CD14-positive monocyte (primary cell): ENCODE results near the gene PDE9A. TPM values are rescaled to one million over a fixed set of nuclear protein-coding genes. Genes with fewer than 3 reads are reported as not detected.

Source experiments
- DNase-seq, 3 donors: peaks; one replicate each; pipeline ENCODE4 v3.0.0-alpha.2; 2011 to 2022
- H2AFZ ChIP-seq: 2 replicates; pipeline ENCODE4 v1.6.0; 2012; ENCODE audit warnings: mild to moderate bottlenecking, low read depth, low read length, inconsistent platforms; ENCODE audit not compliant: insufficient read depth, poor library complexity, severe bottlenecking
- H3K27ac ChIP-seq, 2 donors: 1 replicate in 1 of 2; 2 replicates in 1 of 2; pipeline ENCODE4 v1.5.1; 2012 to 2013; ENCODE audit warnings: low read length in 2 of 2, control low read depth in 1 of 2, inconsistent platforms in 1 of 2, low read depth in 1 of 2, mild to moderate bottlenecking in 1 of 2
- H3K27me3 ChIP-seq, 2 donors: one replicate each; pipeline versions ENCODE4 v1.6.0 to v1.6.1; 2011 to 2013; ENCODE audit warnings: low read length in 2 of 2; ENCODE audit not compliant: control insufficient read depth in 2 of 2, insufficient read depth in 2 of 2
- H3K36me3 ChIP-seq, 2 donors: replicated peaks in 1 of 2; 1 replicate in 1 of 2; 2 replicates in 1 of 2; pipeline versions ENCODE4 v1.5.1 to v1.6.1; 2012 to 2013; ENCODE audit warnings: low read length in 2 of 2, control low read depth in 1 of 2, inconsistent platforms in 1 of 2, mild to moderate bottlenecking in 1 of 2; ENCODE audit not compliant: insufficient read depth in 2 of 2, control insufficient read depth in 1 of 2
- H3K4me1 ChIP-seq, 2 donors: 1 replicate in 1 of 2; 2 replicates in 1 of 2; pipeline versions ENCODE4 v1.5.1 to v1.6.1; 2012 to 2013; ENCODE audit warnings: low read length in 2 of 2, control low read depth in 1 of 2, inconsistent platforms in 1 of 2, mild to moderate bottlenecking in 1 of 2, moderate library complexity in 1 of 2; ENCODE audit not compliant: insufficient read depth in 2 of 2, control insufficient read depth in 1 of 2
- H3K4me2 ChIP-seq: replicated peaks from 2 replicates; pipeline ENCODE3; 2012; ENCODE audit warnings: low read length, moderate library complexity, mild to moderate bottlenecking; ENCODE audit not compliant: poor library complexity, severe bottlenecking; ENCODE audit errors: extremely low read depth
- H3K4me3 ChIP-seq, 3 experiments: fragments of 200-600 bp in 1 of 3; sonication (generic) in 1 of 3; replicated peaks in 1 of 3; 1 replicate in 2 of 3; 2 replicates in 1 of 3; pipeline ENCODE4 v1.5.1; 2011 to 2013; ENCODE audit warnings: low read length in 3 of 3, mild to moderate bottlenecking in 3 of 3, control low read depth in 2 of 3, low read depth in 2 of 3, inconsistent platforms in 1 of 3, moderate library complexity in 1 of 3
- H3K79me2 ChIP-seq: 2 replicates; pipeline ENCODE4 v1.6.0; 2012; ENCODE audit warnings: mild to moderate bottlenecking, control low read depth, inconsistent platforms, low read length, moderate library complexity; ENCODE audit not compliant: insufficient read depth
- H3K9ac ChIP-seq: 2 replicates; pipeline ENCODE4 v1.6.0; 2017; ENCODE audit warnings: low read length, mild to moderate bottlenecking; ENCODE audit not compliant: insufficient read depth, poor library complexity, severe bottlenecking
- H3K9me3 ChIP-seq, 2 donors: replicated peaks in 1 of 2; 1 replicate in 1 of 2; 2 replicates in 1 of 2; pipeline versions ENCODE4 v1.5.1 to v1.6.1; 2012 to 2013; ENCODE audit warnings: low read length in 2 of 2, control low read depth in 1 of 2; ENCODE audit not compliant: control insufficient read depth in 1 of 2, insufficient read depth in 1 of 2
- H4K20me1 ChIP-seq: 2 replicates; pipeline ENCODE4 v1.6.0; 2012; ENCODE audit warnings: mild to moderate bottlenecking, low read length, control low read depth, moderate library complexity; ENCODE audit not compliant: insufficient read depth
- H3K27ac Mint-ChIP-seq, 7 donors: one replicate each; pipeline ENCODE4 v1.8.0; 2020; ENCODE audit warnings: mild to moderate bottlenecking in 7 of 7, mixed read lengths in 7 of 7, moderate library complexity in 6 of 7, inconsistent platforms in 2 of 7
- H3K27me3 Mint-ChIP-seq, 3 donors: one replicate each; pipeline ENCODE4 v1.8.0; 2021 to 2022; ENCODE audit warnings: low read depth in 3 of 3, mild to moderate bottlenecking in 3 of 3, mixed read lengths in 3 of 3, moderate library complexity in 3 of 3, inconsistent platforms in 1 of 3
- H3K36me3 Mint-ChIP-seq, 2 donors: one replicate each; pipeline ENCODE4 v1.8.0; 2020; ENCODE audit warnings: mixed read lengths in 2 of 2, inconsistent platforms in 1 of 2, mild to moderate bottlenecking in 1 of 2
- H3K4me1 Mint-ChIP-seq: one replicate; pipeline ENCODE4 v1.8.0; 2020; ENCODE audit warnings: mild to moderate bottlenecking, mixed read lengths
- H3K4me3 Mint-ChIP-seq, 2 donors: one replicate each; pipeline ENCODE4 v1.8.0; 2020; ENCODE audit warnings: mild to moderate bottlenecking in 2 of 2, mixed read lengths in 2 of 2, moderate library complexity in 1 of 2
- H3K9me3 Mint-ChIP-seq, 7 donors: one replicate each; pipeline ENCODE4 v1.8.0; 2020 to 2022; ENCODE audit warnings: mixed read lengths in 7 of 7, mild to moderate bottlenecking in 6 of 7, moderate library complexity in 6 of 7, inconsistent platforms in 2 of 7
- WGBS: methylation state at CpG from one replicate; pipeline ENCODE4 v1.1.5; 2013; ENCODE audit warnings: missing lambda C conversion rate; ENCODE audit not compliant: insufficient coverage; 5-methylcytosine and 5-hydroxymethylcytosine counted together
- intact Hi-C, 2 donors: fragments of 100-400 bp; cut with micrococcal nuclease; formaldehyde crosslinking; loops; one replicate each; pipeline versions ENCODE4 v1.15.0 to v1.15.1; 2023
- polyA plus RNA-seq, 3 donors: library from polyadenylated mRNA; depleted of rRNA in 1 of 3; unstranded in 2 of 3; stranded (reverse) in 1 of 3; fragments of 300-500 nt in 2 of 3; fragments of >200 nt in 1 of 3; fragmentation: Illumina TruSeq in 2 of 3; gene quantifications; 1 replicate in 2 of 3; 2 replicates in 1 of 3; pipeline ENCODE4 v1.2.3, GENCODE V29; 2012 to 2021
- TF ChIP-seq, protein P1 (sequence below): fragments of 200-600 bp; IDR thresholded peaks from one replicate; pipeline ENCODE4 v1.8.0; 2022; ENCODE audit warnings: antibody characterized with exemption, mild to moderate bottlenecking

The PDE9A gene
- polyA plus RNA-seq, 3 donors = 0.05 to 0.52 TPM; not detected in 1

DNA sequence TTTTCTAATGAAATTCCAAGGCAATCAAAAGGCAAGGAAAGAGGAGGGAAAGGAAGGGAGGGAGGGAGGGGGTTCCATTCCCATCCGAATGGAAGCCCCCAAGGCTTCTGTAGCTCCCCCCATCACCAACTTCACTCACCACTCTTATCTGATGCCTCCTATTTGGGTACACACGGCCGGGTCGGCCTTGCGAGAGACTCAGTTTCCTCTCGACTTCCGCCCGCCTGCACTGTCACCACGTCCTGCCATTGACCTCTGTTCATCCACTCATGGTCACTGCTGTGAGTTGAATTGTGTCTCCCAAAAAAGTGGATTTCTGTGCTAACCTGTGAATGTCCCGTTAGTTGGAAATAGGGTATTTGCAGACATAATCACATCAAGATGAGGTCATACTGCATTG is 11.2 kb downstream of the PDE9A start:
- no peak overlapping the region for H3K4me2 ChIP-seq
- H3K27ac ChIP-seq = no peak overlapping the region
- H3K4me3 ChIP-seq = no peak overlapping the region
- H4K20me1 ChIP-seq = no peaks in the 10 kb centered on the region
- no peaks in the 10 kb centered on the region for H3K27me3 ChIP-seq
- peaks cover 0 to 4% of the 10 kb centered on the region in 2 donors for H3K9me3 ChIP-seq
- no peak overlapping the region for H3K9ac ChIP-seq
- no peak overlapping the region for H2AFZ ChIP-seq
- Mint-ChIP-seq H3K27me3 (peaks cover 2 to 4% (median 2%) of the 10 kb centered on the region in 3 donors), H3K9me3 (peaks cover 0 to 3% (median 0%) of the 10 kb centered on the region in 7 donors), H3K36me3 (no peaks in the 10 kb centered on the region), H3K4me3 (no peak overlapping the region), H3K27ac (no peak overlapping the region), H3K4me1 (no peaks in the 10 kb centered on the region)
- TF ChIP-seq, protein P1, sequence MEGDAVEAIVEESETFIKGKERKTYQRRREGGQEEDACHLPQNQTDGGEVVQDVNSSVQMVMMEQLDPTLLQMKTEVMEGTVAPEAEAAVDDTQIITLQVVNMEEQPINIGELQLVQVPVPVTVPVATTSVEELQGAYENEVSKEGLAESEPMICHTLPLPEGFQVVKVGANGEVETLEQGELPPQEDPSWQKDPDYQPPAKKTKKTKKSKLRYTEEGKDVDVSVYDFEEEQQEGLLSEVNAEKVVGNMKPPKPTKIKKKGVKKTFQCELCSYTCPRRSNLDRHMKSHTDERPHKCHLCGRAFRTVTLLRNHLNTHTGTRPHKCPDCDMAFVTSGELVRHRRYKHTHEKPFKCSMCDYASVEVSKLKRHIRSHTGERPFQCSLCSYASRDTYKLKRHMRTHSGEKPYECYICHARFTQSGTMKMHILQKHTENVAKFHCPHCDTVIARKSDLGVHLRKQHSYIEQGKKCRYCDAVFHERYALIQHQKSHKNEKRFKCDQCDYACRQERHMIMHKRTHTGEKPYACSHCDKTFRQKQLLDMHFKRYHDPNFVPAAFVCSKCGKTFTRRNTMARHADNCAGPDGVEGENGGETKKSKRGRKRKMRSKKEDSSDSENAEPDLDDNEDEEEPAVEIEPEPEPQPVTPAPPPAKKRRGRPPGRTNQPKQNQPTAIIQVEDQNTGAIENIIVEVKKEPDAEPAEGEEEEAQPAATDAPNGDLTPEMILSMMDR = no peak
- no peaks in the 10 kb centered on the region for H3K79me2 ChIP-seq
- DNase-seq = no peak
- H3K36me3 ChIP-seq = no peaks in the 10 kb centered on the region
- intact Hi-C loops = no loop called here
- no peaks in the 10 kb centered on the region for H3K4me1 ChIP-seq
- WGBS = 93% methylated on average over 1 of the region's 10 CpGs

DNA sequence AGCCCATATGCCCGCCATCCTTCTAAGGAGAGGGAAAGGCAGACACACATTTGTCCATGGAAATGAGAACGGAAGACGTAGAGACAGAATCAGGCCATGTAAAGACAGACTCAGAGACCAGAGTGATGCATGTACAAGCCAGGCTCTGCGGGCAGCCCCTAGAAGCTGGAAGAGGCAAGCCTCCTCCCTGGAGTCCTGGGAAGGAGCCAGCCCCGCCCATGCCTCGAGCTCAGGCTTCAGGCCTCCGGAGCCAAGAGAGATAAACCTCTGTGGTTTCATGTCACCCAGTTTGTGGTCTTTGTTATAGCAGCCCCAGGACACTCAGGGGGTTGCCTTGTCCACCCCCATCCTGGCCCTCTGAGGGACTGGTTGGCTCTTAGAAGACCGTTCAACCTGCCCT is 11.6 kb downstream of the PDE9A start:
- Histone ChIP-seq H3K4me1 (no peaks in the 10 kb centered on the region), H3K27ac (no peak overlapping the region), H2AFZ (no peak overlapping the region), H3K36me3 (no peaks in the 10 kb centered on the region), H4K20me1 (no peaks in the 10 kb centered on the region), H3K4me3 (no peak overlapping the region), H3K27me3 (no peaks in the 10 kb centered on the region), H3K9ac (no peak overlapping the region), H3K9me3 (peaks cover 0 to 4% of the 10 kb centered on the region in 2 donors), H3K79me2 (no peaks in the 10 kb centered on the region), H3K4me2 (no peak overlapping the region)
- Mint-ChIP-seq H3K4me3 (no peak overlapping the region), H3K36me3 (no peaks in the 10 kb centered on the region), H3K4me1 (no peaks in the 10 kb centered on the region), H3K9me3 (peaks cover 0 to 3% (median 0%) of the 10 kb centered on the region in 7 donors), H3K27me3 (peaks cover 2 to 4% (median 2%) of the 10 kb centered on the region in 3 donors), H3K27ac (no peak overlapping the region)
- intact Hi-C loops = no loop called here
- WGBS = 73% methylated on average over 8 of the region's 8 CpGs
- TF ChIP-seq, protein P1 = no peak
- DNase-seq = no peak
